Neural crest cell (in vitro differentiated cells): ENCODE data around the gene DEFB110. TPM values are rescaled to one million over a fixed set of nuclear protein-coding genes. Genes with fewer than 3 reads are reported as not detected.

ENCODE experiments used
- DNase-seq: peaks from one replicate; pipeline ENCODE4 v3.0.0; 2021; ENCODE audit warnings: low read depth, mixed read lengths, low spot score
- H3K27ac Mint-ChIP-seq: one replicate; pipeline ENCODE4 v1.8.0; 2021; ENCODE audit warnings: mild to moderate bottlenecking, mixed read lengths; ENCODE audit not compliant: unreplicated experiment
- H3K27me3 Mint-ChIP-seq: 2 replicates; pipeline ENCODE4 v1.8.0; 2021; ENCODE audit warnings: low read depth, mild to moderate bottlenecking, mixed read lengths
- H3K36me3 Mint-ChIP-seq: 2 replicates; pipeline ENCODE4 v1.8.0; 2021; ENCODE audit warnings: low read depth, mild to moderate bottlenecking, mixed read lengths
- H3K4me1 Mint-ChIP-seq: 2 replicates; pipeline ENCODE4 v1.8.0; 2021; ENCODE audit warnings: mixed read lengths
- H3K4me3 Mint-ChIP-seq: one replicate; pipeline ENCODE4 v1.8.0; 2021; ENCODE audit warnings: mild to moderate bottlenecking, mixed read lengths
- H3K9me3 Mint-ChIP-seq: 2 replicates; pipeline ENCODE4 v1.8.0; 2021; ENCODE audit warnings: mixed read lengths
- CTCF ChIP-seq: fragments of 200-600 bp; sonication (generic); conservative IDR thresholded peaks from 2 replicates; pipeline ENCODE4 v1.5.0; 2021; ENCODE audit warnings: antibody characterized with exemption, mild to moderate bottlenecking
- total RNA-seq: library from RNA; stranded (reverse); gene quantifications from 2 replicates; pipeline ENCODE4 v1.2.1, GENCODE V29; 2021

Gene DEFB110
- total RNA-seq, 1 donor from 2014 or later, result not detected

- Mint-ChIP-seq H3K36me3 (no peaks in the 10 kb centered on the region), H3K9me3 (no peaks in the 10 kb centered on the region), H3K4me1 (no peaks in the 10 kb centered on the region), H3K4me3 (no peak overlapping the region), H3K27me3 (no peaks in the 10 kb centered on the region), H3K27ac (no peak overlapping the region)
- DNase-seq, result no peak
- TF ChIP-seq CTCF, result no peak
Measured at GRCh38 chr6:50047026-50047425, 25.2 kb upstream of the DEFB110 start.

DNA sequence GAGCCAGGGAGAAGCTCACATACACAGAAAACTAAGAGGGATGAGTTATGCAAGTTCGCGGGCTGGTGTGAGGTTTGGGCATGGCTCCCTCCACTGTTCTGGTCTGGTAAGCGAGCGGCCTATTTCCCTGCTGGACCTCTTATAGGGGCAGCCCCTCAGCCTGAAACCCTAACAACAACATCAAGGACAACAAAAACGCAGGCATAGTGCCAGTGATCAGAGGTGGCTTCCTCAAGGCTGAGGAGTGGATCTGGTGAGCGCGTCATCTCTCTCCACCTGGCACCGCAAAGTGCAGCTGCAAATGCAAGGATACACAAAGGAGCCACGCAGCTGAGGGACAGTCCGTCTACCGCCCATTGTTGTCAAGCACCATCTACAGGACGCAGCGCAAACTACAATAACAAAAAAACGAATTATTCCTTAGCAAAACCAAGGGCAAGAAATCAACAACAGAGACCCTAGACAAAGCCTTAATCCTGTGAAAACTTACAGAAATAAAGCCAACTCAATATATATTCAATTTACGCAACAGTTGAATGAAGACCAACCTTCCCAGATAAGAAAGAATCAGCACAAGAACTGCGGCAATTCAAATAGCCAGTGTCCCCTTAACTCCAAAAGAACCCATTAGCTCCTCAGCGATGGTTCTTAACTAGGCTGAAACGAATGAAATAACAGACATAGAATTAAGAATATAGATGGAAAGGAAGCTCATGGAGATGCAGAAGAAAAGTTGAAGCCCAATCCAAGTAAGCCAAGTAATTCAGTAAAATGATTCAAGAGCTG is 9.2 kb upstream of the DEFB110 start:
- H3K36me3 Mint-ChIP-seq, result no peaks in the 10 kb centered on the region
- TF ChIP-seq CTCF, result peak; percentile 60
- DNase-seq, result peak; percentile 29
- H3K9me3 Mint-ChIP-seq, result peaks cover 13% of the 10 kb centered on the region
- no peaks in the 10 kb centered on the region for H3K27me3 Mint-ChIP-seq
- no peak overlapping the region for H3K4me3 Mint-ChIP-seq
- peaks cover 7% of the 10 kb centered on the region for H3K4me1 Mint-ChIP-seq
- peak overlapping the region; percentile 87 for H3K27ac Mint-ChIP-seq

DNA sequence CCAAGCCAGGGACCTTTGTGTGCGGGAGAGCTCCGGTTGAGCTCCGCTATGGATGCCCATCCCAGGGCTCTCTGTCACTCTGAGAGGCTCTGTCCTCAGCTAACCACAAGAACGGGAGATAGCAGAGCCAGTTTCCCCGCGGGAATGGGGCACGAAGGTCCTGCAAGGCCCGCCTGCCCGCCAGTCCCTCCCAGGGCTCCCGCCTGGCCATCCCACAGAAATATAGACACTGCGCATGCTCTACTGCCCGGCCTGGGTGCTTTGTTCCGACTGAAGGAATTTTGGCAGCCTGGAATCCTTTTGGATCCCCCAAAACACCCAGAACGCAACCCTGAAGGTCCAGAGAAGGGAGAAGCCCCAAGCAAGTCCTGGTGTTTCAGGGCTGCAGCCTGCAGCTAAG is 8.6 kb upstream of the DEFB110 start:
- Mint-ChIP-seq H3K27me3 (no peaks in the 10 kb centered on the region), H3K9me3 (peaks cover 13% of the 10 kb centered on the region), H3K36me3 (no peaks in the 10 kb centered on the region), H3K27ac (no peak overlapping the region), H3K4me3 (no peak overlapping the region), H3K4me1 (peaks cover 7% of the 10 kb centered on the region)
- TF ChIP-seq CTCF, result no peak
- DNase-seq, result no peak

DNA sequence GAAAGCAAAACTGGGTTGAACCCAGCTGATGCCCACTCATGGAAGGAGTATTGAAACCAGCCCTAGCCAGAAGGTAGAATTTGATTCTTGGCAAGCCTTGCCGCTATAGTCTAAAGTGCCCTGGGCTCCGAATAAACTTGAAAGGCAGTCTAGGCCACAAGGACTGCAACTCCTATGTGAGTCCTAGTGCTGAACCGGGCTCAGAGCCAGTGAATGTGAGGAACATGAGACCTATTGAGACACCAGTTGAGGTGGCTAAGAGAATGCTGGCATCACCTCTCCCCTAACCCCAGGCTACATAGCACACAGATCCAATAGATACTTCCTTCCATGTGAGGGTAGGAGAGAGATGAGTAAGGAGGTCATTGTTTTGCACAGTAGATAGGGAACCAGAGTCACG is 3.5 kb upstream of the DEFB110 start:
- Mint-ChIP-seq H3K4me3 (no peak overlapping the region), H3K27ac (no peak overlapping the region), H3K36me3 (no peaks in the 10 kb centered on the region), H3K27me3 (no peaks in the 10 kb centered on the region), H3K4me1 (no peaks in the 10 kb centered on the region), H3K9me3 (peaks cover 3% of the 10 kb centered on the region)
- no peak for DNase-seq
- no peak for TF ChIP-seq CTCF

DNA sequence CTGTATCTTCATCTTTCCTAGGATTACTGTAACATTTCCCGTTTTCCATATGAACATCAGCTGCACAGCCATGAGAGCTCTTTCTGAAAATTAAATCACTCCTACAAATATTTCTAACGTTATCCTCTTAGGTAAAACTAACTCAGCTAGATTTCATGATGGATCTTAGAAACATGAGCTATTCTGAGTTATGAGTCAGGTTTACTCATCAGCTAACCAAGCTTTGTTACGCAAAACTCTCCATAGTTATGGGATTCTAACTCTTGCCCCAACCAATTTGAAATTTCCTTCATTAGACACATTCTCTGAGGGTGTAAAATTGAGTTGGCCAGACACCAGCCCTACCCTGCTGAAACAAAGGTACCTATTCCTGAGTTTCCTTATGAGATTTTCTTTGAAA is 14.0 kb downstream of the DEFB110 start:
- Mint-ChIP-seq H3K4me1 (no peaks in the 10 kb centered on the region), H3K9me3 (no peaks in the 10 kb centered on the region), H3K4me3 (no peak overlapping the region), H3K27ac (no peak overlapping the region), H3K27me3 (no peaks in the 10 kb centered on the region), H3K36me3 (no peaks in the 10 kb centered on the region)
- no peak for TF ChIP-seq CTCF
- no peak for DNase-seq
